GM12865 (cell line): ENCODE measurements around the gene CHKB.

ENCODE experiments used
- DNase-seq: peaks from one replicate; pipeline ENCODE4 v3.0.0; 2010; ENCODE audit warnings: low read depth
- H3K4me3 ChIP-seq: 2 replicates; pipeline ENCODE4 v1.5.1; 2011; ENCODE audit warnings: mild to moderate bottlenecking, low read depth, low read length, control low read depth
- CTCF ChIP-seq: IDR thresholded peaks from 2 replicates; pipeline ENCODE4 v1.5.1; 2011; ENCODE audit warnings: low read length, control low read depth, low read depth, inconsistent platforms; ENCODE audit not compliant: insufficient read depth; ENCODE audit errors: missing control alignments

Gene CHKB

GRCh38 chr22:50529416-50529896 lies 53.2 kb downstream of the CHKB start:
- H3K4me3 ChIP-seq = peak overlapping the region; percentile 100
- no peak for DNase-seq
- no peak for TF ChIP-seq CTCF
